Measurements from ENCODE around the gene GTPBP4.

Gene GTPBP4

GRCh38 chr10:990808-991207, 2.6 kb downstream of the GTPBP4 start:
- FAIRE-seq (no peak), DNase-seq (ENCODE audit: insufficient read length, low spot score) (no peak)
- TF ChIP-seq, protein P1, sequence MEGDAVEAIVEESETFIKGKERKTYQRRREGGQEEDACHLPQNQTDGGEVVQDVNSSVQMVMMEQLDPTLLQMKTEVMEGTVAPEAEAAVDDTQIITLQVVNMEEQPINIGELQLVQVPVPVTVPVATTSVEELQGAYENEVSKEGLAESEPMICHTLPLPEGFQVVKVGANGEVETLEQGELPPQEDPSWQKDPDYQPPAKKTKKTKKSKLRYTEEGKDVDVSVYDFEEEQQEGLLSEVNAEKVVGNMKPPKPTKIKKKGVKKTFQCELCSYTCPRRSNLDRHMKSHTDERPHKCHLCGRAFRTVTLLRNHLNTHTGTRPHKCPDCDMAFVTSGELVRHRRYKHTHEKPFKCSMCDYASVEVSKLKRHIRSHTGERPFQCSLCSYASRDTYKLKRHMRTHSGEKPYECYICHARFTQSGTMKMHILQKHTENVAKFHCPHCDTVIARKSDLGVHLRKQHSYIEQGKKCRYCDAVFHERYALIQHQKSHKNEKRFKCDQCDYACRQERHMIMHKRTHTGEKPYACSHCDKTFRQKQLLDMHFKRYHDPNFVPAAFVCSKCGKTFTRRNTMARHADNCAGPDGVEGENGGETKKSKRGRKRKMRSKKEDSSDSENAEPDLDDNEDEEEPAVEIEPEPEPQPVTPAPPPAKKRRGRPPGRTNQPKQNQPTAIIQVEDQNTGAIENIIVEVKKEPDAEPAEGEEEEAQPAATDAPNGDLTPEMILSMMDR (IDR thresholded peaks at IDR 0.05; ENCODE audit: insufficient read depth, missing control alignments), result no peak

- FAIRE-seq (no peak), DNase-seq (ENCODE audit: insufficient read length, low spot score) (no peak)
- TF ChIP-seq, protein P1 (IDR thresholded peaks at IDR 0.05; ENCODE audit: insufficient read depth, missing control alignments), result no peak
Measured at GRCh38 chr10:992467-992866, 4.2 kb downstream of the GTPBP4 start.

GRCh38 chr10:992871-993270, 4.6 kb downstream of the GTPBP4 start:
- DNase-seq (ENCODE audit: insufficient read length, low spot score), result no peak
- no peak for FAIRE-seq
- TF ChIP-seq, protein P1 (IDR thresholded peaks at IDR 0.05; ENCODE audit: insufficient read depth, missing control alignments), result no peak

GRCh38 chr10:994836-995558, 6.8 kb downstream of the GTPBP4 start:
- TF ChIP-seq, protein P1 (IDR thresholded peaks at IDR 0.05; ENCODE audit: insufficient read depth, missing control alignments), result no peak
- FAIRE-seq (no peak), DNase-seq (ENCODE audit: insufficient read length, low spot score) (no peak)

- FAIRE-seq (no peak), DNase-seq (ENCODE audit: insufficient read length, low spot score) (no peak)
- TF ChIP-seq, protein P1 (IDR thresholded peaks at IDR 0.05; ENCODE audit: insufficient read depth, missing control alignments), result no peak
Measured at GRCh38 chr10:995559-995926, 7.3 kb downstream of the GTPBP4 start.

DNA sequence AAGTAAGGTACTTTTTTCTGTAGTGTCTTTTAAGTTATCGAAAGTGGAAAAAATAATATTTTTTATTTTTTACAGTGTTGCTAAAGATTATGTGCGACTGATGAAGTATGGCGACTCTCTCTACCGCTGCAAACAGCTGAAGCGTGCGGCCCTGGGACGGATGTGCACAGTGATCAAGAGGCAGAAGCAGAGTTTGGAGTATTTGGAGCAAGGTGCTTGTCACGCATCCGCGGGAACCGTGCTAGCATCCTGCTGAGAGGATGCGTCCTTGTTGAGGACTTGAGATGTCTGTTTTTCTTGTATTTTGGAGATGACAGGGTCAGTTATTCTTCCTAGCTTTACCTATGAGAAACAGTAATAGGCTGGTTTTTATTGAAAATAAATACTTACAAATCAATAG, 7.8 kb downstream of the GTPBP4 start:
- TF ChIP-seq, protein P1 (IDR thresholded peaks at IDR 0.05; ENCODE audit: insufficient read depth, missing control alignments), result no peak
- no peak for FAIRE-seq
- no peak for DNase-seq (ENCODE audit: insufficient read length, low spot score)

DNA sequence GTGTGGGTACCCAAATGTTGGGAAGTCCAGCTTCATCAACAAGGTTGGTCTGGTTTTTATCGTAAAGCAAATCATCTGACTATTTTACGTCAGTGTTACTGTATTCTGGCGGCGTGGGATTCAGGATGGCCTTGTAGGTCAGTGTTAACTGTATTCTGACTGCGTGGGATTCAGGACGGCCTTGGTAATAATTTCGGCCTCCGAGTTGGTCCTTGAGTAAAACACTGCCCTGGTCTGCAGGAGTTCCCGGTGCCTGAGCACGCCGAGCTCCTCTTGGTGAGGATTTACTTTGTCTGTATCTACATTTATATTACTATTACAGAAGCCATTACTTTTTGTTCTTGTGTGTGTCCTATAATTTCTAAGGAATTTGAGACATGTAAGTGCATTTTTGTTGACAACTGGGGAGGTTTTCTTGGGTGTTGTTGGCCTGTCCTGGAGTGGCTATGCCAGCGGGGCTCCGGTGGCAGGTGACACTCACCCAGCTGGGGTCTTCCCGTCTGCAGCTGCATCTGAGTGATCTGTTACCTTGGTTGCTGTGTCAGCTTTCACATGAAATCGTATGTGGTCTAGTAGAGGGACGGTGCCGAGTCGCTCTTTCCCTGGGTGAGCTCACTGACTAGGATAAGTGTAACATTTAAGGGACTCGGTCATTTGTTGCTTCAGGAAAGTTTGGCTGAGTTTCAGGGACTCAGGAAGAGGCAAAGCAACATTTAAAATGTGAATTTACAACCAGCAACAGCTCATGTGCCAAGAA, 9.2 kb downstream of the GTPBP4 start:
- DNase-seq (ENCODE audit: insufficient read length, low spot score) (no peak), FAIRE-seq (no peak)
- TF ChIP-seq, protein P1 (IDR thresholded peaks at IDR 0.05; ENCODE audit: insufficient read depth, missing control alignments), result no peak
